CD4-positive, alpha-beta T cell treated with Interleukin-2 at 100 ng/mL for 4 hours (primary cell): ENCODE measurements around the gene M6PR.

Experiments
- DNase-seq: peaks from one replicate; pipeline ENCODE4 v3.0.0-alpha.2; 2020; ENCODE audit warnings: low spot score

The M6PR gene

GRCh38 chr12:8949342-8950220 lies at the start of gene M6PR:
M6PR (minus strand) TSS chr12:8949645; CDS start chr12:8946404, 3,241 bp downstream.
- DNase-seq: peak; percentile 89

- DNase-seq: peak; percentile 71
Observed at GRCh38 chr12:8996682-8997405, 47.4 kb upstream of the M6PR start.

- no peak for DNase-seq
Observed at GRCh38 chr12:8995021-8995775, 45.8 kb upstream of the M6PR start.

GRCh38 chr12:8993827-8994226 lies 44.4 kb upstream of the M6PR start:
- no peak for DNase-seq

- DNase-seq: peak; percentile 44
Observed at GRCh38 chr12:8991371-8992345, 42.2 kb upstream of the M6PR start.

GRCh38 chr12:8989413-8989812 lies 40.0 kb upstream of the M6PR start, which contains the start of gene KLRG1:
KLRG1 (plus strand) TSS chr12:8989546; CDS start chr12:8989636, 90 bp downstream.
- DNase-seq: peak; percentile 59

- DNase-seq: peak; percentile 42
Observed at GRCh38 chr12:8987685-8988084, 38.2 kb upstream of the M6PR start.

GRCh38 chr12:8987163-8987562 lies 37.7 kb upstream of the M6PR start:
- no peak for DNase-seq

- DNase-seq: no peak
Observed at GRCh38 chr12:8985213-8985754, 35.8 kb upstream of the M6PR start.

- DNase-seq: no peak
Observed at GRCh38 chr12:8980137-8980536, 30.7 kb upstream of the M6PR start.

- DNase-seq: no peak
Observed at GRCh38 chr12:8970432-8970831, 21.0 kb upstream of the M6PR start.

GRCh38 chr12:8969861-8970411 lies 20.5 kb upstream of the M6PR start:
- DNase-seq: no peak

- no peak for DNase-seq
Observed at GRCh38 chr12:8968761-8969160, 19.3 kb upstream of the M6PR start.

- peak; percentile 57 for DNase-seq
Observed at GRCh38 chr12:8960176-8960575, 10.7 kb upstream of the M6PR start.

GRCh38 chr12:8958066-8958465 lies 8.6 kb upstream of the M6PR start:
- no peak for DNase-seq

- no peak for DNase-seq
Observed at GRCh38 chr12:8957561-8957960, 8.1 kb upstream of the M6PR start.

GRCh38 chr12:8956772-8957171 lies 7.3 kb upstream of the M6PR start:
- DNase-seq: no peak

- no peak for DNase-seq
Observed at GRCh38 chr12:8956073-8956472, 6.6 kb upstream of the M6PR start.

- peak; percentile 81 for DNase-seq
Observed at GRCh38 chr12:8953773-8954402, 4.4 kb upstream of the M6PR start.

- peak; percentile 63 for DNase-seq
Observed at GRCh38 chr12:8951744-8952143, 2.3 kb upstream of the M6PR start.
